PFSK-1 (cell line): ENCODE data around the gene SLC17A8.

Source experiments
- FOXP2 ChIP-seq: optimal IDR thresholded peaks from 2 replicates; pipeline ENCODE3; 2011; ENCODE audit warnings: borderline replicate concordance, control low read depth, inconsistent platforms; ENCODE audit not compliant: insufficient read depth; ENCODE audit errors: extremely low read length, extremely low read depth
- POLR2AphosphoS5 ChIP-seq: IDR thresholded peaks from 2 replicates; pipeline ENCODE4 v1.6.1; 2012; ENCODE audit warnings: low read depth, mild to moderate bottlenecking, control low read depth, low read length, moderate library complexity
- SIN3A ChIP-seq: IDR thresholded peaks from 2 replicates; pipeline ENCODE4 v1.6.1; 2012; ENCODE audit warnings: mild to moderate bottlenecking, low read length, moderate library complexity, borderline replicate concordance; ENCODE audit not compliant: insufficient read depth
- TAF1 ChIP-seq: IDR thresholded peaks from 2 replicates; pipeline ENCODE4 v1.6.1; 2012; ENCODE audit warnings: low read length, control low read depth, borderline replicate concordance; ENCODE audit not compliant: insufficient read depth
- TF ChIP-seq, protein P1 (sequence below), 2 experiments: IDR thresholded peaks; 2 replicates each; pipeline versions ENCODE4 v1.6.1 to v1.8.0; 2011 to 2012; ENCODE audit warnings: low read depth in 2 of 2, low read length in 2 of 2, control low read depth in 1 of 2, inconsistent platforms in 1 of 2, mild to moderate bottlenecking in 1 of 2, moderate library complexity in 1 of 2; ENCODE audit not compliant: insufficient read depth in 1 of 2

The SLC17A8 gene

GRCh38 chr12:100359248-100359647 is 2.4 kb downstream of the SLC17A8 start:
- TF ChIP-seq, protein P1, sequence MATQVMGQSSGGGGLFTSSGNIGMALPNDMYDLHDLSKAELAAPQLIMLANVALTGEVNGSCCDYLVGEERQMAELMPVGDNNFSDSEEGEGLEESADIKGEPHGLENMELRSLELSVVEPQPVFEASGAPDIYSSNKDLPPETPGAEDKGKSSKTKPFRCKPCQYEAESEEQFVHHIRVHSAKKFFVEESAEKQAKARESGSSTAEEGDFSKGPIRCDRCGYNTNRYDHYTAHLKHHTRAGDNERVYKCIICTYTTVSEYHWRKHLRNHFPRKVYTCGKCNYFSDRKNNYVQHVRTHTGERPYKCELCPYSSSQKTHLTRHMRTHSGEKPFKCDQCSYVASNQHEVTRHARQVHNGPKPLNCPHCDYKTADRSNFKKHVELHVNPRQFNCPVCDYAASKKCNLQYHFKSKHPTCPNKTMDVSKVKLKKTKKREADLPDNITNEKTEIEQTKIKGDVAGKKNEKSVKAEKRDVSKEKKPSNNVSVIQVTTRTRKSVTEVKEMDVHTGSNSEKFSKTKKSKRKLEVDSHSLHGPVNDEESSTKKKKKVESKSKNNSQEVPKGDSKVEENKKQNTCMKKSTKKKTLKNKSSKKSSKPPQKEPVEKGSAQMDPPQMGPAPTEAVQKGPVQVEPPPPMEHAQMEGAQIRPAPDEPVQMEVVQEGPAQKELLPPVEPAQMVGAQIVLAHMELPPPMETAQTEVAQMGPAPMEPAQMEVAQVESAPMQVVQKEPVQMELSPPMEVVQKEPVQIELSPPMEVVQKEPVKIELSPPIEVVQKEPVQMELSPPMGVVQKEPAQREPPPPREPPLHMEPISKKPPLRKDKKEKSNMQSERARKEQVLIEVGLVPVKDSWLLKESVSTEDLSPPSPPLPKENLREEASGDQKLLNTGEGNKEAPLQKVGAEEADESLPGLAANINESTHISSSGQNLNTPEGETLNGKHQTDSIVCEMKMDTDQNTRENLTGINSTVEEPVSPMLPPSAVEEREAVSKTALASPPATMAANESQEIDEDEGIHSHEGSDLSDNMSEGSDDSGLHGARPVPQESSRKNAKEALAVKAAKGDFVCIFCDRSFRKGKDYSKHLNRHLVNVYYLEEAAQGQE (IDR thresholded peaks at IDR 0.05; ENCODE audit: insufficient read depth in 1 of 2, low read depth in 2 of 2, low read length in 2 of 2): no peak
- TF ChIP-seq FOXP2: no peak
- no peak for TF ChIP-seq SIN3A
- TF ChIP-seq POLR2AphosphoS5: no peak
- TF ChIP-seq TAF1: no peak

- TF ChIP-seq POLR2AphosphoS5: no peak
- TF ChIP-seq, protein P1 (IDR thresholded peaks at IDR 0.05; ENCODE audit: insufficient read depth in 1 of 2, low read depth in 2 of 2, low read length in 2 of 2): no peak
Observed at GRCh38 chr12:100359822-100360221, 2.9 kb downstream of the SLC17A8 start.

DNA sequence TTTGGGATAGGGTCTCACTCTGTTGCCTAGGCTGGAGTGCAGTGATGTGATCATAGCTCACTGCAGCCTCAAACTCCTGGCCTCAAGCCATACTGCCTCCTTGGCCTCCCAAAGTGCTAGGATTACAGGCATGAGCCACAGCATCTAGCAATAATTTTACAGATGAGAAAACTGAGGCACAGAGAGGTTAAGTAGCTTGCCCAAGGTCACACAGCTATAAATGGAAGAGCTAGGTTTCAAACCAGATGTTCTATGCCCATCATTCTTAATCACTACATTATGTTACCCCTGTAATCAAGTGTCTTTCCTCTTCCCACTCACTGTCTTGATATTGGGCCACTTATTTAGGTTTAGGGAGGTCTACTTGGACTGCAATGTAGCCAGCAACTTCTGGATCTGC is 3.6 kb downstream of the SLC17A8 start:
- TF ChIP-seq POLR2AphosphoS5 (no peak), SIN3A (no peak), FOXP2 (no peak), TAF1 (no peak)
- TF ChIP-seq, protein P1 (IDR thresholded peaks at IDR 0.05; ENCODE audit: insufficient read depth in 1 of 2, low read depth in 2 of 2, low read length in 2 of 2): no peak

- no peak for TF ChIP-seq POLR2AphosphoS5
- no peak for TF ChIP-seq SIN3A
Observed at GRCh38 chr12:100364324-100364723, 7.5 kb downstream of the SLC17A8 start.

- no peak for TF ChIP-seq FOXP2
- TF ChIP-seq SIN3A: no peak
- no peak for TF ChIP-seq TAF1
- TF ChIP-seq, protein P1 (IDR thresholded peaks at IDR 0.05; ENCODE audit: insufficient read depth in 1 of 2, low read depth in 2 of 2, low read length in 2 of 2): no peak
- no peak for TF ChIP-seq POLR2AphosphoS5
Observed at GRCh38 chr12:100365411-100365810, 8.5 kb downstream of the SLC17A8 start.
